HepG2 (cell line): Measurements from ENCODE around the gene RHOBTB3.

Experiments used
- CBX5 ChIP-seq: sonication (generic); formaldehyde crosslinking; IDR thresholded peaks from 2 replicates; pipeline ENCODE4 v1.4.0; 2020; ENCODE audit warnings: missing genetic modification reagents, borderline replicate concordance
- CTCF ChIP-seq: sonication (generic); formaldehyde crosslinking; IDR thresholded peaks from 2 replicates; pipeline ENCODE4 v1.5.0; 2020; ENCODE audit warnings: mild to moderate bottlenecking, missing genetic modification reagents, moderate library complexity
- KAT2B ChIP-seq: fragments of 150-350 bp; IDR thresholded peaks from 2 replicates; pipeline ENCODE4 v1.6.1; 2014; ENCODE audit warnings: low read depth, low read length, borderline replicate concordance
- PHB2 ChIP-seq: fragments of 450-650 bp; IDR thresholded peaks from 2 replicates; pipeline ENCODE4 v1.6.1; 2018; ENCODE audit not compliant: partially characterized antibody
- POLR2A ChIP-seq, 2 experiments: IDR thresholded peaks; 2 replicates each; pipeline ENCODE4 v1.6.1; 2011; ENCODE audit warnings: low read depth in 2 of 2, low read length in 2 of 2, mild to moderate bottlenecking in 1 of 2, moderate library complexity in 1 of 2; ENCODE audit not compliant: insufficient read depth in 1 of 2
- TBP ChIP-seq: sonication (generic); formaldehyde crosslinking; IDR thresholded peaks from 2 replicates; pipeline ENCODE4 v1.5.0; 2020; ENCODE audit warnings: missing genetic modification reagents
- THRA ChIP-seq: sonication (generic); formaldehyde crosslinking; IDR thresholded peaks from 2 replicates; pipeline ENCODE4 v1.4.0; 2020; ENCODE audit warnings: missing genetic modification reagents, borderline replicate concordance
- U2AF2 ChIP-seq: fragments of 200-400 bp; formaldehyde crosslinking; IDR thresholded peaks from 2 replicates; pipeline ENCODE4 v1.6.1; 2017; ENCODE audit warnings: low read depth, mild to moderate bottlenecking, low read length
- ZBTB26 ChIP-seq: IDR thresholded peaks from 2 replicates; pipeline ENCODE4 v1.6.1; 2016; ENCODE audit warnings: missing compliant biosample characterization, missing genetic modification reagents, borderline replicate concordance
- ZC3H4 ChIP-seq: sonication (generic); formaldehyde crosslinking; IDR thresholded peaks from 2 replicates; pipeline ENCODE4 v1.4.0; 2020; ENCODE audit warnings: missing genetic modification reagents, borderline replicate concordance
- ZNF225 ChIP-seq: sonication (generic); formaldehyde crosslinking; IDR thresholded peaks from 2 replicates; pipeline ENCODE4 v1.4.0; 2020; ENCODE audit warnings: mild to moderate bottlenecking, missing genetic modification reagents
- ZNF337 ChIP-seq: sonication (generic); formaldehyde crosslinking; IDR thresholded peaks from 2 replicates; pipeline ENCODE4 v1.5.1; 2020; ENCODE audit warnings: missing genetic modification reagents, low read depth, mild to moderate bottlenecking, borderline replicate concordance
- ZNF891 ChIP-seq: sonication (generic); formaldehyde crosslinking; IDR thresholded peaks from 2 replicates; pipeline ENCODE4 v1.5.0; 2020; ENCODE audit warnings: mild to moderate bottlenecking, missing genetic modification reagents
- ZSCAN5A ChIP-seq: sonication (generic); formaldehyde crosslinking; IDR thresholded peaks from 2 replicates; pipeline ENCODE4 v1.8.0; 2022; ENCODE audit warnings: mild to moderate bottlenecking, missing genetic modification reagents, borderline replicate concordance

GRCh38 chr5:95743877-95744276 is 12.7 kb downstream of the RHOBTB3 start:
- TF ChIP-seq PHB2 (no peak), ZNF337 (CRISPR knock-in tag) (no peak), ZBTB26 (CRISPR knock-in tag) (no peak), TBP (CRISPR knock-in tag) (no peak), ZNF891 (no peak), THRA (CRISPR knock-in tag) (no peak), ZNF225 (no peak), U2AF2 (no peak), CBX5 (CRISPR knock-in tag) (no peak), KAT2B (no peak), ZC3H4 (CRISPR knock-in tag) (no peak), POLR2A (IDR thresholded peaks at IDR 0.05; ENCODE audit: insufficient read depth in 1 of 2, low read depth in 2 of 2, low read length in 2 of 2) (no peak), CTCF (CRISPR knock-in tag) (no peak), ZSCAN5A (CRISPR knock-in tag) (no peak)
